PC-3 (cell line): ENCODE data around the gene SLIT1. TPM values are rescaled to one million over a fixed set of nuclear protein-coding genes. Genes with fewer than 3 reads are reported as not detected.

Source experiments
- ATAC-seq: fragments of 200-7000 bp; cut with Tn5 transposase; 2 replicates; pipeline ENCODE4 v1.9.1; 2020; ENCODE audit warnings: mild to moderate bottlenecking, moderate library complexity
- BruUV-seq: library from RNA; stranded (reverse); fragments of 400-500 nt; replicated peaks from 2 replicates; lab custom pipeline; 2021; lab: Mats Ljungman, UMichigan
- CTCF ChIA-PET: fragments of 300-600 bp; sonication (Branson Sonifier 250); formaldehyde crosslinking; loops from one replicate; lab custom pipeline; 2022; ENCODE audit warnings: antibody characterized with exemption; lab: Charles Lee
- POLR2A ChIA-PET: fragments of 300-600 bp; sonication (Branson Sonifier 250); formaldehyde crosslinking; loops from one replicate; lab custom pipeline; 2022; ENCODE audit warnings: antibody characterized with exemption; ENCODE audit not compliant: unreplicated experiment; lab: Charles Lee
- DNase-seq: peaks from one replicate; pipeline ENCODE4 v3.0.0-alpha.2; 2015
- H2AFZ ChIP-seq: fragments of 300-600 bp; sonication (generic); 2 replicates; pipeline ENCODE4 v1.6.0; 2016; ENCODE audit warnings: antibody characterized with exemption, low read length
- H3F3A ChIP-seq: fragments of 300-600 bp; sonication (generic); one replicate; pipeline ENCODE4 v1.6.0; 2017; ENCODE audit warnings: antibody characterized with exemption, low read length, control low read depth, mild to moderate bottlenecking; ENCODE audit not compliant: unreplicated experiment
- H3K27ac ChIP-seq: fragments of 300-600 bp; sonication (generic); 2 replicates; pipeline ENCODE4 v1.5.1; 2016; ENCODE audit warnings: mild to moderate bottlenecking, low read length
- H3K27me3 ChIP-seq: fragments of 300-600 bp; sonication (generic); 2 replicates; pipeline ENCODE4 v1.6.1; 2016; ENCODE audit warnings: low read length, mixed read lengths
- H3K36me3 ChIP-seq: fragments of 300-600 bp; sonication (generic); 2 replicates; pipeline ENCODE4 v1.6.1; 2016; ENCODE audit warnings: low read depth, mixed run types, low read length, mixed read lengths
- H3K4me1 ChIP-seq: fragments of 300-600 bp; sonication (generic); 2 replicates; pipeline ENCODE4 v1.5.1; 2016; ENCODE audit warnings: low read length; ENCODE audit not compliant: insufficient read depth
- H3K4me2 ChIP-seq: fragments of 300-600 bp; sonication (generic); 2 replicates; pipeline ENCODE4 v1.6.0; 2016; ENCODE audit warnings: low read length
- H3K4me3 ChIP-seq: fragments of 300-600 bp; sonication (generic); 2 replicates; pipeline ENCODE4 v1.5.1; 2016; ENCODE audit warnings: mild to moderate bottlenecking, low read length, mixed read lengths
- H3K79me2 ChIP-seq: fragments of 300-600 bp; sonication (generic); 2 replicates; pipeline ENCODE4 v1.6.1; 2017; ENCODE audit warnings: low read length, mixed read lengths
- H3K9ac ChIP-seq: fragments of 300-600 bp; sonication (generic); 2 replicates; pipeline ENCODE4 v1.6.0; 2016; ENCODE audit warnings: mild to moderate bottlenecking, low read length
- H3K9me2 ChIP-seq: fragments of 300-600 bp; sonication (generic); replicated peaks from 2 replicates; pipeline ENCODE4 v1.6.1; 2016; ENCODE audit warnings: mixed run types, low read length, mixed read lengths
- H3K9me3 ChIP-seq: fragments of 300-600 bp; sonication (generic); 2 replicates; pipeline ENCODE4 v1.6.1; 2016; ENCODE audit warnings: low read length, mixed read lengths
- H4K20me1 ChIP-seq: fragments of 300-600 bp; sonication (generic); 2 replicates; pipeline ENCODE4 v1.6.1; 2016; ENCODE audit warnings: low read length, mixed read lengths
- EZH2 ChIP-seq: fragments of 300-600 bp; sonication (generic); IDR thresholded peaks from one replicate; pipeline ENCODE4 v1.6.1; 2017; ENCODE audit warnings: antibody characterized with exemption, mild to moderate bottlenecking, low read length; ENCODE audit not compliant: unreplicated experiment
- EZH2phosphoT487 ChIP-seq: fragments of 300-600 bp; sonication (generic); IDR thresholded peaks from 2 replicates; pipeline ENCODE4 v1.6.1; 2018; ENCODE audit warnings: mild to moderate bottlenecking, antibody characterized with exemption, low read length, borderline replicate concordance
- intact Hi-C: fragments of 100-400 bp; cut with micrococcal nuclease; formaldehyde crosslinking; loops from 2 replicates; pipeline ENCODE4 v1.9.0; 2023
- total RNA-seq: library from RNA; depleted of rRNA; stranded (reverse); fragments of >200 nt; gene quantifications from 2 replicates; pipeline ENCODE4 v1.2.3, GENCODE V29; 2014
- TF ChIP-seq, protein P1 (sequence below): fragments of 300-600 bp; sonication (generic); conservative IDR thresholded peaks from 2 replicates; pipeline ENCODE4 v1.5.1; 2017; ENCODE audit warnings: antibody characterized with exemption, low read depth, mild to moderate bottlenecking, low read length

SLIT1 gene
- total RNA-seq, 1 experiment from 2014 or later = not detected

DNA sequence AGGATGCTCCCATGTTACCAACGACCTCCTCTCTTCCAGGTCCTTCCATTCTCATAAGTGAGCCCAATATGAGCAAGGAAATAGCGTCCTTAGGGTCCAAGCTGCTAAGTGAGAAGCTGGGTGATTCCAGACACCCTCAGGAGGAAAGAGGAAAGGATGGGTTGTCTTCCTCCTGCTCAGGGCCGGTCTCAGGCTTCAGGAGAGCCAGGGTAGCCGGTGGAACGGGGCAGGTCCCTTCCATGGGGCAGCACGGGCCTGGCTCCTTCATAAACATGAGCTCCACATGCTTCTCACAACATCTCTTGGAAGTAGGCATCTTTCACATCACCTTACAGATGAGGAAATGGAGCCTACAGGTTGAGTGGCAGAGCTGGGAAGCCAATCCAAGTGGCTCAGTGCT is 12.7 kb downstream of the SLIT1 start:
- CTCF ChIA-PET = no interaction called here
- no peaks in the 10 kb centered on the region for H3F3A ChIP-seq
- no peak overlapping the region for H2AFZ ChIP-seq
- H3K27me3 ChIP-seq = peaks cover 2% of the 10 kb centered on the region; the same call in 1 of the 2 replicates
- TF ChIP-seq, protein P1, sequence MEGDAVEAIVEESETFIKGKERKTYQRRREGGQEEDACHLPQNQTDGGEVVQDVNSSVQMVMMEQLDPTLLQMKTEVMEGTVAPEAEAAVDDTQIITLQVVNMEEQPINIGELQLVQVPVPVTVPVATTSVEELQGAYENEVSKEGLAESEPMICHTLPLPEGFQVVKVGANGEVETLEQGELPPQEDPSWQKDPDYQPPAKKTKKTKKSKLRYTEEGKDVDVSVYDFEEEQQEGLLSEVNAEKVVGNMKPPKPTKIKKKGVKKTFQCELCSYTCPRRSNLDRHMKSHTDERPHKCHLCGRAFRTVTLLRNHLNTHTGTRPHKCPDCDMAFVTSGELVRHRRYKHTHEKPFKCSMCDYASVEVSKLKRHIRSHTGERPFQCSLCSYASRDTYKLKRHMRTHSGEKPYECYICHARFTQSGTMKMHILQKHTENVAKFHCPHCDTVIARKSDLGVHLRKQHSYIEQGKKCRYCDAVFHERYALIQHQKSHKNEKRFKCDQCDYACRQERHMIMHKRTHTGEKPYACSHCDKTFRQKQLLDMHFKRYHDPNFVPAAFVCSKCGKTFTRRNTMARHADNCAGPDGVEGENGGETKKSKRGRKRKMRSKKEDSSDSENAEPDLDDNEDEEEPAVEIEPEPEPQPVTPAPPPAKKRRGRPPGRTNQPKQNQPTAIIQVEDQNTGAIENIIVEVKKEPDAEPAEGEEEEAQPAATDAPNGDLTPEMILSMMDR = no peak
- TF ChIP-seq EZH2 (no peak), EZH2phosphoT487 (no peak)
- no peaks in the 10 kb centered on the region for H3K79me2 ChIP-seq
- ATAC-seq (no peak), DNase-seq (no peak)
- H3K27ac ChIP-seq = no peak overlapping the region
- H3K9me2 ChIP-seq = no peaks in the 10 kb centered on the region
- intact Hi-C loops = no loop called here
- H4K20me1 ChIP-seq = no peaks in the 10 kb centered on the region
- no TSS peak for BruUV-seq
- no peaks in the 10 kb centered on the region for H3K4me1 ChIP-seq
- H3K4me2 ChIP-seq = no peak overlapping the region
- no peaks in the 10 kb centered on the region for H3K36me3 ChIP-seq
- no peak overlapping the region for H3K9ac ChIP-seq
- H3K9me3 ChIP-seq = no peaks in the 10 kb centered on the region
- no peak overlapping the region for H3K4me3 ChIP-seq
- POLR2A ChIA-PET = no interaction called here

DNA sequence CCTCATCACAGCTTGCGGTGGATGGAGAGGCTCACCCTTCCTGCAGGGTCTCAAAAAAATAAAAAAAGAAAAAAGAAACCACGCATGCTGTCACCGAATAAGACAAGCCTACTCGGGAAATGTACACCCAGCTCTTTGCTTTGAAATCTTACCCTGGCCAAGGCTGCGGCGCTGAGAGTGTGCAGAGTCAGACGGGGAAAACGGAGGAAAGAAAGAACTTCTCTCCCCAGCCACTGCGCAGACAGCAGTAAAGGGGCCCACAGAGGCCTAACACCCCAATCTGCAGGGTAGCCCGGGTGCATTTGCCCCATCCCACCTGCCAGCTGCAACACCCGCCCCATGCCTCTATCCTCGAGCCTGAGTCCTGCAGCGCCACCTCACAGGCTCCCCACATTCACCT is 14.8 kb downstream of the SLIT1 start:
- Histone ChIP-seq H3K4me3 (no peak overlapping the region), H3K27ac (no peak overlapping the region), H3K9me3 (no peaks in the 10 kb centered on the region), H3K9me2 (no peaks in the 10 kb centered on the region), H2AFZ (no peak overlapping the region), H3K79me2 (no peaks in the 10 kb centered on the region), H3K4me1 (no peaks in the 10 kb centered on the region), H3K27me3 (no peaks in the 10 kb centered on the region), H3K36me3 (no peaks in the 10 kb centered on the region), H4K20me1 (no peaks in the 10 kb centered on the region), H3K9ac (no peak overlapping the region), H3K4me2 (no peak overlapping the region), H3F3A (no peaks in the 10 kb centered on the region)
- intact Hi-C loops = no loop called here
- ChIA-PET CTCF (no interaction called here), POLR2A (no interaction called here)
- DNase-seq (no peak), ATAC-seq (no peak)
- no TSS peak for BruUV-seq
- TF ChIP-seq EZH2phosphoT487 (no peak), EZH2 (no peak)
- TF ChIP-seq, protein P1 = no peak

DNA sequence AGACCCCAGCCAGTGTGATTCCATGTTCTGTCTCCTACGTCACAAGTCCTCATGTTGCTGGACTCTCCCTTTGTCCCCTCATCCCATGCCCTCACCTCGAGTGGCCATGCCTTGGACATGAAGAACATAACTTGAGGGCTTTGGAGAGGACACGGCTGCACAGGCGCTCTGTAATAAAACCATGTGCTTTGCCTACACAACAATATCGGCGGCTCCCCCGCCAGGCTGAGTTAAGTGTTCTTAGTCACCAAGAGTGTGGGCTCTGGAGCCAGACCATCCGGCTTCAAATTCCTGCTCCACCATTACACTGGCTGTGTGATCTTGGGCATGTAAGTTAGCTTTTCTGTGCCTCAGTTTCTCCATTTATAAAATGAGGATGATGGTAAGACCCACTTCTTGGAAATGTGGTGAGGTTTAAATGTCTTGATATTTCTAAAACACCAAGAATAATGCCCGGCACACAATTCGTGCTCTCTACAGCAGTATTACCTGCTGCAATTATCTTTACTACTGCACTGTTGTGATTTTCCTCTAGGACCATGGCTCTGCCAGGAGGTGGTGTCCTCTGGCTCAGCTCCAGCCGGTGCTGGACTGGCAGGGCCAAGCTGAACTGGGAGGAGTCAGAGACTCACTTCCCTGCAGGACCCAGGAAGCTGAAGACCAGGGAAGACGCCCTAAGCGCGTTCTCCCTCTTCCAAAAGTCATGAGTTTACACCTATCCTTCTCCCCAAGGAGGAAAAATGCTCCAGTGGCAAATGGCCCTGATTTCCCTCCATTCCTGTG is 15.7 kb downstream of the SLIT1 start:
- H3K4me2 ChIP-seq = no peak overlapping the region
- H3K79me2 ChIP-seq = no peaks in the 10 kb centered on the region
- H3K27ac ChIP-seq = no peak overlapping the region
- H3K9me2 ChIP-seq = no peaks in the 10 kb centered on the region
- H3K4me3 ChIP-seq = no peak overlapping the region
- ChIA-PET CTCF (no interaction called here), POLR2A (no interaction called here)
- no peaks in the 10 kb centered on the region for H4K20me1 ChIP-seq
- H3K9me3 ChIP-seq = no peaks in the 10 kb centered on the region
- BruUV-seq = no TSS peak
- no peaks in the 10 kb centered on the region for H3K27me3 ChIP-seq
- intact Hi-C loops = no loop called here
- no peak for TF ChIP-seq EZH2phosphoT487
- TF ChIP-seq, protein P1 = no peak
- no peak for TF ChIP-seq EZH2
- no peak; the same call in 1 of the 2 replicates for ATAC-seq
- no peak overlapping the region for H3K9ac ChIP-seq
- no peaks in the 10 kb centered on the region for H3F3A ChIP-seq
- no peaks in the 10 kb centered on the region for H3K36me3 ChIP-seq
- H2AFZ ChIP-seq = no peak overlapping the region
- no peaks in the 10 kb centered on the region for H3K4me1 ChIP-seq
- DNase-seq = peak; percentile 30
